CD8-positive, alpha-beta memory T cell (primary cell): Measurements from ENCODE around the gene TRPM3. TPM values are rescaled to one million over a fixed set of nuclear protein-coding genes. Genes with fewer than 3 reads are reported as not detected.

Experiments used
- CTCF ChIA-PET: fragments of 350-600 bp; sonication (Branson Sonifier 250); formaldehyde crosslinking; loops from one replicate; lab custom pipeline; 2021; ENCODE audit warnings: antibody characterized with exemption; lab: Charles Lee
- POLR2A ChIA-PET: fragments of 350-600 bp; sonication (Branson Sonifier 250); formaldehyde crosslinking; loops from one replicate; lab custom pipeline; 2021; ENCODE audit warnings: antibody characterized with exemption; lab: Charles Lee
- DNase-seq, 5 donors: peaks; one replicate each; pipeline versions ENCODE4 v3.0.0 to v3.0.0-alpha.2; 2020 to 2022; ENCODE audit warnings: mixed read lengths in 1 of 5
- H3K27ac ChIP-seq: one replicate; pipeline ENCODE4 v1.7.0; 2013; ENCODE audit warnings: low read depth, mild to moderate bottlenecking, low read length, moderate library complexity
- H3K27me3 ChIP-seq: 2 replicates; pipeline ENCODE4 v1.7.0; 2013; ENCODE audit warnings: low read length, mild to moderate bottlenecking; ENCODE audit not compliant: insufficient read depth, poor library complexity, severe bottlenecking
- H3K36me3 ChIP-seq: 2 replicates; pipeline ENCODE4 v1.7.0; 2013; ENCODE audit warnings: mild to moderate bottlenecking, low read length, moderate library complexity; ENCODE audit not compliant: insufficient read depth
- H3K4me1 ChIP-seq: 2 replicates; pipeline ENCODE4 v1.7.0; 2013; ENCODE audit warnings: mild to moderate bottlenecking, low read length, moderate library complexity; ENCODE audit not compliant: insufficient read depth
- H3K4me3 ChIP-seq: 2 replicates; pipeline ENCODE4 v1.7.0; 2013; ENCODE audit warnings: mild to moderate bottlenecking, low read length
- H3K9me3 ChIP-seq: 2 replicates; pipeline ENCODE4 v1.7.0; 2013; ENCODE audit warnings: mild to moderate bottlenecking, low read length
- H3K27ac Mint-ChIP-seq, 8 donors: one replicate each; pipeline ENCODE4 v1.8.0; 2020 to 2021; ENCODE audit warnings: mixed read lengths in 8 of 8, mild to moderate bottlenecking in 6 of 8, inconsistent platforms in 3 of 8, moderate library complexity in 3 of 8
- H3K27me3 Mint-ChIP-seq, 2 donors: one replicate each; pipeline ENCODE4 v1.8.0; 2020 to 2021; ENCODE audit warnings: mixed read lengths in 2 of 2, mild to moderate bottlenecking in 1 of 2, moderate library complexity in 1 of 2
- H3K36me3 Mint-ChIP-seq, 3 donors: one replicate each; pipeline ENCODE4 v1.8.0; 2020 to 2021; ENCODE audit warnings: mixed read lengths in 3 of 3, inconsistent platforms in 1 of 3, mild to moderate bottlenecking in 1 of 3
- H3K4me1 Mint-ChIP-seq, 3 donors: one replicate each; pipeline ENCODE4 v1.8.0; 2020 to 2021; ENCODE audit warnings: mixed read lengths in 3 of 3, inconsistent platforms in 1 of 3, mild to moderate bottlenecking in 1 of 3
- H3K4me3 Mint-ChIP-seq, 7 donors: one replicate each; pipeline ENCODE4 v1.8.0; 2020 to 2021; ENCODE audit warnings: mixed read lengths in 7 of 7, mild to moderate bottlenecking in 6 of 7, moderate library complexity in 4 of 7, inconsistent platforms in 2 of 7
- H3K9me3 Mint-ChIP-seq, 5 donors: one replicate each; pipeline ENCODE4 v1.8.0; 2020 to 2022; ENCODE audit warnings: mixed read lengths in 5 of 5, mild to moderate bottlenecking in 3 of 5, moderate library complexity in 2 of 5, inconsistent platforms in 1 of 5
- polyA plus RNA-seq: library from polyadenylated mRNA; unstranded; fragments of 300-500 nt; fragmentation: Illumina TruSeq; gene quantifications from one replicate; pipeline ENCODE4 v1.2.3, GENCODE V29; 2021
- total RNA-seq, 2 experiments: library from RNA; stranded (reverse); gene quantifications; one replicate each; pipeline ENCODE4 v1.2.3, GENCODE V29; 2021

The TRPM3 gene
- total and polyA plus RNA-seq, 3 experiments from 2014 or later: not detected

GRCh38 chr9:70566066-70566465 lies 555.4 kb downstream of the TRPM3 start:
- no peak overlapping the region for H3K4me3 ChIP-seq
- no peaks in the 10 kb centered on the region for H3K36me3 ChIP-seq
- no peak for DNase-seq
- H3K27ac ChIP-seq: no peak overlapping the region
- Mint-ChIP-seq H3K4me1 (peaks cover 27 to 34% (median 28%) of the 10 kb centered on the region in 3 donors), H3K4me3 (no peak overlapping the region), H3K36me3 (peaks cover 0 to 2% (median 0%) of the 10 kb centered on the region in 3 donors), H3K27me3 (no peaks in the 10 kb centered on the region), H3K9me3 (no peaks in the 10 kb centered on the region), H3K27ac (peak overlapping the region in 1 of 8 donors; percentile 53)
- no peaks in the 10 kb centered on the region for H3K9me3 ChIP-seq
- ChIA-PET CTCF (no interaction called here), POLR2A (no interaction called here)
- no peaks in the 10 kb centered on the region for H3K27me3 ChIP-seq
- H3K4me1 ChIP-seq: peaks cover 33% of the 10 kb centered on the region

GRCh38 chr9:70564468-70565335 lies 556.7 kb downstream of the TRPM3 start:
- no peak for DNase-seq
- Histone ChIP-seq H3K4me1 (peaks cover 33% of the 10 kb centered on the region), H3K27me3 (no peaks in the 10 kb centered on the region), H3K27ac (no peak overlapping the region), H3K4me3 (peak overlapping the region; percentile 22), H3K9me3 (no peaks in the 10 kb centered on the region), H3K36me3 (no peaks in the 10 kb centered on the region)
- peak overlapping the region in 5 of 7 donors; percentile 44 to 77 (median 66) for H3K4me3 Mint-ChIP-seq
- POLR2A ChIA-PET: no interaction called here
- H3K27me3 Mint-ChIP-seq: no peaks in the 10 kb centered on the region
- CTCF ChIA-PET: interaction anchor here (0.6 to 1.3 kb wide), 2 partner anchors 38 to 131 kb away, joined by 4 read pairs; no protein-coding TSS in a partner anchor
- no peaks in the 10 kb centered on the region for H3K9me3 Mint-ChIP-seq
- peaks cover 27 to 34% (median 28%) of the 10 kb centered on the region in 3 donors for H3K4me1 Mint-ChIP-seq
- no peaks in the 10 kb centered on the region for H3K36me3 Mint-ChIP-seq
- peak overlapping the region in 7 of 8 donors; percentile 3 to 92 (median 79) for H3K27ac Mint-ChIP-seq

- peak in 3 of 5 donors; percentile 45 to 77 (median 59) for DNase-seq
- H3K4me3 Mint-ChIP-seq: peak overlapping the region in 6 of 7 donors; percentile 19 to 77 (median 62)
- H3K27me3 ChIP-seq: no peaks in the 10 kb centered on the region
- peak overlapping the region; percentile 22 for H3K4me3 ChIP-seq
- no peaks in the 10 kb centered on the region for H3K36me3 Mint-ChIP-seq
- H3K9me3 Mint-ChIP-seq: no peaks in the 10 kb centered on the region
- peak overlapping the region; percentile 3 to 92 (median 78) for H3K27ac Mint-ChIP-seq
- peaks cover 27 to 34% (median 28%) of the 10 kb centered on the region in 3 donors for H3K4me1 Mint-ChIP-seq
- CTCF ChIA-PET: interaction anchor here (1.3 kb wide), 1 partner anchor 16 kb away, joined by 3 read pairs; no protein-coding TSS in a partner anchor
- peaks cover 33% of the 10 kb centered on the region for H3K4me1 ChIP-seq
- H3K27ac ChIP-seq: no peak overlapping the region
- no peaks in the 10 kb centered on the region for H3K9me3 ChIP-seq
- no peaks in the 10 kb centered on the region for H3K36me3 ChIP-seq
- H3K27me3 Mint-ChIP-seq: no peaks in the 10 kb centered on the region
- POLR2A ChIA-PET: interaction anchor here (0.6 to 1.6 kb wide), 3 partner anchors 10 to 151 kb away, joined by 3 to 8 read pairs (median 6); partner anchors contain the start of gene KLF9
Observed at GRCh38 chr9:70563431-70564204, 557.8 kb downstream of the TRPM3 start.

GRCh38 chr9:70563010-70563409 lies 558.4 kb downstream of the TRPM3 start:
- Mint-ChIP-seq H3K27ac (peak overlapping the region; percentile 3 to 92 (median 78)), H3K9me3 (no peaks in the 10 kb centered on the region), H3K27me3 (no peaks in the 10 kb centered on the region), H3K4me1 (peaks cover 27 to 34% (median 28%) of the 10 kb centered on the region in 3 donors), H3K4me3 (peak overlapping the region in 6 of 7 donors; percentile 19 to 77 (median 62)), H3K36me3 (no peaks in the 10 kb centered on the region)
- Histone ChIP-seq H3K27ac (no peak overlapping the region), H3K36me3 (no peaks in the 10 kb centered on the region), H3K9me3 (no peaks in the 10 kb centered on the region), H3K4me3 (peak overlapping the region; percentile 16), H3K27me3 (no peaks in the 10 kb centered on the region), H3K4me1 (peaks cover 33% of the 10 kb centered on the region)
- DNase-seq: no peak
- ChIA-PET POLR2A (interaction anchor here (1.1 to 1.6 kb wide), 2 partner anchors 149 to 151 kb away, joined by 3 to 6 read pairs; partner anchors contain the start of gene KLF9), CTCF (interaction anchor here (1.3 to 1.4 kb wide), 2 partner anchors 15 to 39 kb away, joined by 3 to 4 read pairs; no protein-coding TSS in a partner anchor)

GRCh38 chr9:70561786-70562395 lies 559.5 kb downstream of the TRPM3 start:
- H3K27ac ChIP-seq: no peak overlapping the region
- peaks cover 33% of the 10 kb centered on the region for H3K4me1 ChIP-seq
- H3K36me3 ChIP-seq: no peaks in the 10 kb centered on the region
- no peaks in the 10 kb centered on the region for H3K27me3 ChIP-seq
- ChIA-PET CTCF (interaction anchor here (1.3 to 1.4 kb wide), 2 partner anchors 14 to 40 kb away, joined by 3 to 4 read pairs; no protein-coding TSS in a partner anchor), POLR2A (interaction anchor here (0.6 to 1.6 kb wide), 2 partner anchors 70 to 150 kb away, joined by 6 to 7 read pairs; no protein-coding TSS in a partner anchor)
- Mint-ChIP-seq H3K36me3 (no peaks in the 10 kb centered on the region), H3K9me3 (no peaks in the 10 kb centered on the region), H3K4me1 (peaks cover 27 to 34% (median 28%) of the 10 kb centered on the region in 3 donors), H3K27me3 (no peaks in the 10 kb centered on the region), H3K4me3 (no peak overlapping the region), H3K27ac (no peak overlapping the region)
- no peaks in the 10 kb centered on the region for H3K9me3 ChIP-seq
- DNase-seq: no peak
- H3K4me3 ChIP-seq: no peak overlapping the region

- H3K4me1 Mint-ChIP-seq: peaks cover 27 to 33% (median 27%) of the 10 kb centered on the region in 3 donors
Observed at GRCh38 chr9:70561111-70561510, 560.3 kb downstream of the TRPM3 start.

GRCh38 chr9:70559102-70559501 lies 562.3 kb downstream of the TRPM3 start:
- Histone ChIP-seq H3K36me3 (no peaks in the 10 kb centered on the region), H3K27me3 (no peaks in the 10 kb centered on the region), H3K9me3 (no peaks in the 10 kb centered on the region), H3K4me3 (no peak overlapping the region), H3K27ac (no peak overlapping the region), H3K4me1 (peaks cover 13% of the 10 kb centered on the region)
- peaks cover 15 to 20% (median 18%) of the 10 kb centered on the region in 3 donors for H3K4me1 Mint-ChIP-seq
- H3K4me3 Mint-ChIP-seq: no peak overlapping the region
- no peak for DNase-seq
- H3K27me3 Mint-ChIP-seq: no peaks in the 10 kb centered on the region
- H3K36me3 Mint-ChIP-seq: no peaks in the 10 kb centered on the region
- ChIA-PET CTCF (no interaction called here), POLR2A (no interaction called here)
- no peak overlapping the region for H3K27ac Mint-ChIP-seq
- H3K9me3 Mint-ChIP-seq: no peaks in the 10 kb centered on the region

More at GRCh38 chr9:70561111-70561510, 560.3 kb downstream of the TRPM3 start:
- ChIA-PET CTCF (interaction anchor here (1.1 kb wide), 1 partner anchor 13 kb away, joined by 3 read pairs; no protein-coding TSS in a partner anchor), POLR2A (no interaction called here)
- Mint-ChIP-seq H3K36me3 (no peaks in the 10 kb centered on the region), H3K4me3 (no peak overlapping the region), H3K27ac (peak overlapping the region in 1 of 8 donors; percentile 40), H3K27me3 (no peaks in the 10 kb centered on the region), H3K9me3 (no peaks in the 10 kb centered on the region)
- H3K36me3 ChIP-seq: no peaks in the 10 kb centered on the region
- H3K4me3 ChIP-seq: no peak overlapping the region
- DNase-seq: no peak
- no peaks in the 10 kb centered on the region for H3K9me3 ChIP-seq
- peaks cover 33% of the 10 kb centered on the region for H3K4me1 ChIP-seq
- no peaks in the 10 kb centered on the region for H3K27me3 ChIP-seq
- no peak overlapping the region for H3K27ac ChIP-seq
